Type B pancreatic cell (in vitro differentiated cells): ENCODE results near the gene RNF214. TPM values are rescaled to one million over a fixed set of nuclear protein-coding genes. Genes with fewer than 3 reads are reported as not detected.

Source experiments
- DNase-seq: peaks from one replicate; pipeline ENCODE4 v3.0.0; 2021; ENCODE audit warnings: mixed read lengths; ENCODE audit not compliant: unreplicated experiment; ENCODE audit errors: extremely low spot score
- H3K27ac Mint-ChIP-seq: 2 replicates; pipeline ENCODE4 v1.8.0; 2021; ENCODE audit warnings: mild to moderate bottlenecking, mixed read lengths
- H3K27me3 Mint-ChIP-seq: 2 replicates; pipeline ENCODE4 v1.8.0; 2021; ENCODE audit warnings: mixed read lengths
- H3K36me3 Mint-ChIP-seq: 2 replicates; pipeline ENCODE4 v1.8.0; 2021; ENCODE audit warnings: mixed read lengths
- H3K4me1 Mint-ChIP-seq: one replicate; pipeline ENCODE4 v1.8.0; 2021; ENCODE audit warnings: mixed read lengths; ENCODE audit not compliant: unreplicated experiment
- H3K4me3 Mint-ChIP-seq: 2 replicates; pipeline ENCODE4 v1.8.0; 2021; ENCODE audit warnings: mild to moderate bottlenecking, mixed read lengths
- H3K9me3 Mint-ChIP-seq: 2 replicates; pipeline ENCODE4 v1.8.0; 2021; ENCODE audit warnings: mixed read lengths
- total RNA-seq: library from RNA; stranded (reverse); gene quantifications from 2 replicates; pipeline ENCODE4 v1.2.1, GENCODE V29; 2021; ENCODE audit warnings: low replicate concordance
- TF ChIP-seq, protein P1 (sequence below): fragments of 200-600 bp; sonication (generic); conservative IDR thresholded peaks from 2 replicates; pipeline ENCODE4 v1.5.0; 2021; ENCODE audit warnings: antibody characterized with exemption, mild to moderate bottlenecking

RNF214 gene
- total RNA-seq, 1 donor from 2014 or later = 34.7 TPM

DNA sequence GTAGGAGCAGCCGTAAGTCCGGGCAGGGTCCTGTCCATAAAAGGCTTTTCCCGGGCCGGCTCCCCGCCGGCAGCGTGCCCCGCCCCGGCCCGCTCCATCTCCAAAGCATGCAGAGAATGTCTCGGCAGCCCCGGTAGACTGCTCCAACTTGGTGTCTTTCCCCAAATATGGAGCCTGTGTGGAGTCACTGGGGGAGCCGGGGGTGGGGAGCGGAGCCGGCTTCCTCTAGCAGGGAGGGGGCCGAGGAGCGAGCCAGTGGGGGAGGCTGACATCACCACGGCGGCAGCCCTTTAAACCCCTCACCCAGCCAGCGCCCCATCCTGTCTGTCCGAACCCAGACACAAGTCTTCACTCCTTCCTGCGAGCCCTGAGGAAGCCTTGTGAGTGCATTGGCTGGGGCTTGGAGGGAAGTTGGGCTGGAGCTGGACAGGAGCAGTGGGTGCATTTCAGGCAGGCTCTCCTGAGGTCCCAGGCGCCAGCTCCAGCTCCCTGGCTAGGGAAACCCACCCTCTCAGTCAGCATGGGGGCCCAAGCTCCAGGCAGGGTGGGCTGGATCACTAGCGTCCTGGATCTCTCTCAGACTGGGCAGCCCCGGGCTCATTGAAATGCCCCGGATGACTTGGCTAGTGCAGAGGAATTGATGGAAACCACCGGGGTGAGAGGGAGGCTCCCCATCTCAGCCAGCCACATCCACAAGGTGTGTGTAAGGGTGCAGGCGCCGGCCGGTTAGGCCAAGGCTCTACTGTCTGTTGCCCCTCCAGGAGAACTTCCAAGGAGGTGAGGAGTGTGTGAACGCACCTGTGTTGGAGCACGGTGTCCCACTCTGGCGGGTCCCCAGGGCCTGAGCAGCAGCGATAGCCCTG is 33.2 kb upstream of the RNF214 start, which contains the start of gene TAGLN:
Gene TAGLN (plus strand): TSS at position 318 of the 863 bp plus-strand sequence. CDS start 3,644 bp downstream, outside the sequence.
- Mint-ChIP-seq H3K9me3 (no peaks in the 10 kb centered on the region), H3K4me1 (peaks cover 25% of the 10 kb centered on the region), H3K36me3 (peaks cover 15% of the 10 kb centered on the region), H3K4me3 (peak within 1 kb of the TSS; percentile 76), H3K27me3 (no peaks in the 10 kb centered on the region), H3K27ac (peak within 1 kb of the TSS; percentile 83)
- DNase-seq = no peak
- TF ChIP-seq, protein P1, sequence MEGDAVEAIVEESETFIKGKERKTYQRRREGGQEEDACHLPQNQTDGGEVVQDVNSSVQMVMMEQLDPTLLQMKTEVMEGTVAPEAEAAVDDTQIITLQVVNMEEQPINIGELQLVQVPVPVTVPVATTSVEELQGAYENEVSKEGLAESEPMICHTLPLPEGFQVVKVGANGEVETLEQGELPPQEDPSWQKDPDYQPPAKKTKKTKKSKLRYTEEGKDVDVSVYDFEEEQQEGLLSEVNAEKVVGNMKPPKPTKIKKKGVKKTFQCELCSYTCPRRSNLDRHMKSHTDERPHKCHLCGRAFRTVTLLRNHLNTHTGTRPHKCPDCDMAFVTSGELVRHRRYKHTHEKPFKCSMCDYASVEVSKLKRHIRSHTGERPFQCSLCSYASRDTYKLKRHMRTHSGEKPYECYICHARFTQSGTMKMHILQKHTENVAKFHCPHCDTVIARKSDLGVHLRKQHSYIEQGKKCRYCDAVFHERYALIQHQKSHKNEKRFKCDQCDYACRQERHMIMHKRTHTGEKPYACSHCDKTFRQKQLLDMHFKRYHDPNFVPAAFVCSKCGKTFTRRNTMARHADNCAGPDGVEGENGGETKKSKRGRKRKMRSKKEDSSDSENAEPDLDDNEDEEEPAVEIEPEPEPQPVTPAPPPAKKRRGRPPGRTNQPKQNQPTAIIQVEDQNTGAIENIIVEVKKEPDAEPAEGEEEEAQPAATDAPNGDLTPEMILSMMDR = no peak

DNA sequence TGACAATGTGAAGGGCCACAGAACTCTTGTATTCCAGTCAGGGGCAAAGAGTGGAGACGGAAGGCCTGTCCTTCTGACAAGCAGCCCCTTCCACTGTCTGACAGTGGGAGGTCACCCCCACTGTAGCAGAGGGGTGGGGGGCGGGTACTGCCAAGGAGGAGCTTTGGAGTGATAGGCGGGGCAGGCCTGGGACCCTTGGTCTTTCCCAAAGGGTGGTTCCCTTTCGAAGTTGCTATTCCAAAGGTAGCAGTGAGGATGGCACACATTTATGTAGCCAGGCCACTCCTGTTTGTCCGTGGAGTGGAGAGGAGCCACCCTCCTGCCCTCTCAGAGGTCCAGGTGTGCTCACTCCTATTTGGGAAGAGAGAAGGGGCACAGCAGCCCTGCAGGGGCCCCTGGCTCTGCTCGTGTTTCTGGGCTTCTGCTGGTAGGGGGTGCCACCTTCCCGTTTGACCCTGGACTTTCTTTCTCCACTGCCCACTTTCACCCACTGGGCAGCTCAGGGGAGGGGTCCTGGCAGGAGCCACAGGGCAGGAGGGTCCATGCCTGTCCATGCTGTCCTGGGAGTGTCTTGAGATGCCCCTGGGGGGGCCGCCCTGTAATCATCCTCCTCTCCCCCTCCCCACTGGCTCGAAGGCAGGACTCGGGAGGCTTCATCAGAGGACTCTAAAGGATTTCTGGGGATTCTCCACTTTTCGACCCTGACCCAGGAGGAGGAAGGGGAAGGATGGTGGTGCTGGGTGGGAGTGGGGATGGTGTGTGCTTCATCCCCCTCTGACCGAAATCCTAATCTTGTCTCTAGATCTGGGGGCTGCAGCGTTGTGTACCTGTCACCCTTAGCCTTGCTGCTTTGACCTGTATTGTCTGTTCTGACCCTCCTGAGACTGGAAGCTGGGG is 32.3 kb upstream of the RNF214 start:
- no peaks in the 10 kb centered on the region for H3K27me3 Mint-ChIP-seq
- H3K9me3 Mint-ChIP-seq = no peaks in the 10 kb centered on the region
- H3K4me1 Mint-ChIP-seq = peaks cover 25% of the 10 kb centered on the region
- TF ChIP-seq, protein P1 = no peak
- peak overlapping the region; percentile 83 for H3K27ac Mint-ChIP-seq
- H3K4me3 Mint-ChIP-seq = peak overlapping the region; percentile 76
- H3K36me3 Mint-ChIP-seq = peaks cover 18% of the 10 kb centered on the region
- no peak for DNase-seq

DNA sequence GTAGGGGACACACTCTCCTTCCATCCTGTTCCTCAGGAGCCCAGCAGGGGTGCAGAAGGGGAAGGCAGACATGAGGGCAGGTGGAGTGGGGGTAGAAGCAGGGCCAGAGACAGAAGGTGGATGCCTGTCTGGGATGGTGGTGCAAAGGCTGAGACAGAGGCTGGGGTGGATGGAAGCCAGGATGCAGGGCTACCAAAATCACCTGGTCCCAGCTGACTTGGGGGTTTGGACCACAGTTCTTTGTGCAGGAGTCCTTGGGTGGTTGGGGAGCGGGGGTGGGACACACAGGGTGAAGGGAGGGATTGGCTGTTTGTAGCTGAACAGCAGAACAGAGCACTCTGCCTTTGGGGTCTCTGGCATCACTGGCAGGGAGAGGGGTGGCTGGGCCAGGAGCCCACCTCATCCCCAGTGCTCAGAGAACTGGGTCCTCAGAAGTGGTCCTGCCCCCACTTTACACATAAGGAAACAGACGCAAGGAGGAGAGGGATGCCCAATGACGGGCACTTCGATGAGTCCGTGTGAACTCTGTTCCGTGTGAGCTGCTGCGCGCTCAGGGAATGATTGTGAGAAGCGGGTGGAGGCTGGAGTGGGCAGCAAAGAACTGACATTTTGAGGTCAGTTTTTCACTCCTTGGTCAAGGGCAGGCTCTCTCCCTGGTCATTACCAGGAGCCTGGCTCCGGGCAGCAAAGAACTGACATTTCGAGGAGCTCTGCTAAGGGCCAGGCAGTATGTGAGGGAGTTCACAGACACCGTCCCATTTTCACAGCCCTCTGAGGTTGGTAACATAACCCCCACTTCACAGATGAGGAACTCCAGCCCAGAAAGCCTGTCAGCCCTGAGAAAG is 31.4 kb upstream of the RNF214 start:
- H3K4me1 Mint-ChIP-seq = peaks cover 25% of the 10 kb centered on the region
- TF ChIP-seq, protein P1 = no peak
- DNase-seq = no peak

DNA sequence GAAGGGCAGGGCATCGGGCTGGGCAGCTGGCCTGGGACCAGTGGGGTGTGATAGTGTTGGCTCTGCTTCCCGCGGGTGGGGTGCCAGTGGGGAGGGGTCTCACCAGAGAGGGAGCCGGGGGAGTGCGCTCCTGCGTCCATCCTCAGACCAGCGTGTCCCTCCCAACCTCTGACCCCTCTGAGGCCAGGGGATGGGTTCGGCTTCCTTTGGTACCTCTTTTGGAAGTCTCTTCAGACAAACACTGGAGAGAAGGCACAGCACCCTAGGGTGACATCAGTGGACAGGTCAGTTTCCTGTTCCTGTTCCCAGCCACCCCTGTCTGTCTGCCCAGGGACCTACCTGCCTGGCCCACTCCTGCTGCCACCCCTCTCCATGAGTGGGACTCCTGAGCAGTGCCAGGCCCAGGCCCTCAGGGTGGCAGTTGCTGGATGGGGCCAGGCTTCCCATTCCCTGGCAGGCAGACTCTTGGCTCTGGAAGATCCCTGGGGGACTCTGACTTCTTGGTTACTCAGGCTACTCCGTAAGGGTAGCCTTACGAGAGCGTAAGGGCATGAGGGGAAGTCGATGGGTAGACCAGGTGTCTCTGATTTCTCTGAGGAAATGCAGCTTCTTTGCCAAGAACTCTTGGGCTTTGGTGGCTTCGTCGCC is 30.7 kb upstream of the RNF214 start:
- DNase-seq = no peak
- H3K9me3 Mint-ChIP-seq = no peaks in the 10 kb centered on the region
- H3K27me3 Mint-ChIP-seq = no peaks in the 10 kb centered on the region
- H3K27ac Mint-ChIP-seq = peak overlapping the region; percentile 46
- TF ChIP-seq, protein P1 = no peak
- H3K36me3 Mint-ChIP-seq = peaks cover 11% of the 10 kb centered on the region
- peaks cover 25% of the 10 kb centered on the region for H3K4me1 Mint-ChIP-seq
- no peak overlapping the region for H3K4me3 Mint-ChIP-seq

More for the DNA sequence above, 31.4 kb upstream of the RNF214 start:
- H3K27ac Mint-ChIP-seq = peak overlapping the region; percentile 36
- H3K4me3 Mint-ChIP-seq = peak overlapping the region; percentile 76
- no peaks in the 10 kb centered on the region for H3K27me3 Mint-ChIP-seq
- H3K9me3 Mint-ChIP-seq = no peaks in the 10 kb centered on the region
- peaks cover 11% of the 10 kb centered on the region for H3K36me3 Mint-ChIP-seq
